Measurements from ENCODE around the gene TNC. TPM values are rescaled to one million over a fixed set of nuclear protein-coding genes. Genes with fewer than 3 reads are reported as not detected.

Gene TNC
- polyA plus RNA-seq, 3 donors, result 0.02 TPM; not detected in 2

DNA sequence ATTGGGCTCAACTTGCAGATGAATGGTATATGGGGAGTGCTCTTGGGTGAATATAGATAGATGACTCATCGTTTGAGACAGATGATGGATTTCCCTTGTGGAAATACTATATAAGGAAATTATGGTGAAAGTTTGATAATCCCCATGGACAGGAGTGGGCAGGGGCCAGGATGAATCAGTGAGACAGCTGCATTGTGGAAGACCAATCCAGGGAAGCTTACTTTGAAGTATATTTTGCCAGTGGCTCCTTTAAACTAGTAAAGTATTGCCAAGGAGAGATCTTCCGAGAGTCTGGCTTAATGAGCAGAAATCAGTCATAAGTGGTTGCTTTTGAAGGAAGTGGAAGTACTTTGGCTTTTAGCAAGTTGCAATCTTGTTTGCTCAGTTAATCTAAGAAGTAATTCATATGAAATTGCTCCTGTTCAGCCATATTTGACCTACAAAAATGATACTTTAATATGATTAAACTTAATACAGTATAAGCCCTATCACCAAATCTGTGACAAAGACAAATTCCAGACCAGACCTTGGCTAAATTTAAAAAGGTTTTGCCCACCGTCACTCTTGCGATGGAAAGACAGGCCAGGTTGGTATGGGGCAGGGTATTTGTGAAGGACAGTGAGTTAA lies 9.3 kb upstream of the TNC start:
- Mint-ChIP-seq H3K27me3 (ENCODE audit: low read depth in 3 of 3) (peaks cover 2 to 4% (median 2%) of the 10 kb centered on the region in 3 donors), H3K9me3 (peaks cover 0 to 6% (median 3%) of the 10 kb centered on the region in 7 donors), H3K27ac (no peak overlapping the region), H3K36me3 (no peaks in the 10 kb centered on the region), H3K4me3 (no peak overlapping the region), H3K4me1 (no peaks in the 10 kb centered on the region)
- intact Hi-C loops (cut with micrococcal nuclease), result no loop called here
- Histone ChIP-seq H3K9ac (ENCODE audit: insufficient read depth, low read length, poor library complexity, severe bottlenecking) (no peak overlapping the region), H3K9me3 (replicated peaks in 1 of 2; ENCODE audit: control insufficient read depth in 1 of 2, insufficient read depth in 1 of 2, low read length in 2 of 2) (peaks cover 2 to 6% of the 10 kb centered on the region in 2 donors), H3K36me3 (replicated peaks in 1 of 2; ENCODE audit: control insufficient read depth in 1 of 2, insufficient read depth in 2 of 2, low read length in 2 of 2) (no peaks in the 10 kb centered on the region), H3K4me1 (ENCODE audit: control insufficient read depth in 1 of 2, insufficient read depth in 2 of 2, low read length in 2 of 2) (no peaks in the 10 kb centered on the region), H3K79me2 (ENCODE audit: insufficient read depth, low read length) (no peaks in the 10 kb centered on the region), H2AFZ (ENCODE audit: insufficient read depth, low read depth, low read length, poor library complexity, severe bottlenecking) (no peak overlapping the region), H4K20me1 (ENCODE audit: insufficient read depth, low read length) (no peaks in the 10 kb centered on the region), H3K4me2 (replicated peaks; ENCODE audit: extremely low read depth, low read length, poor library complexity, severe bottlenecking) (no peak overlapping the region), H3K4me3 (replicated peaks in 1 of 3; ENCODE audit: low read depth in 2 of 3, low read length in 3 of 3) (no peak overlapping the region), H3K27me3 (ENCODE audit: control insufficient read depth in 2 of 2, insufficient read depth in 2 of 2, low read length in 2 of 2) (peaks cover 0 to 2% of the 10 kb centered on the region in 2 donors), H3K27ac (ENCODE audit: low read depth in 1 of 2, low read length in 2 of 2) (no peak overlapping the region)
- 80% methylated on average over 1 of the region's 4 CpGs for WGBS (ENCODE audit: insufficient coverage)
- DNase-seq, result no peak
- TF ChIP-seq, protein P1, sequence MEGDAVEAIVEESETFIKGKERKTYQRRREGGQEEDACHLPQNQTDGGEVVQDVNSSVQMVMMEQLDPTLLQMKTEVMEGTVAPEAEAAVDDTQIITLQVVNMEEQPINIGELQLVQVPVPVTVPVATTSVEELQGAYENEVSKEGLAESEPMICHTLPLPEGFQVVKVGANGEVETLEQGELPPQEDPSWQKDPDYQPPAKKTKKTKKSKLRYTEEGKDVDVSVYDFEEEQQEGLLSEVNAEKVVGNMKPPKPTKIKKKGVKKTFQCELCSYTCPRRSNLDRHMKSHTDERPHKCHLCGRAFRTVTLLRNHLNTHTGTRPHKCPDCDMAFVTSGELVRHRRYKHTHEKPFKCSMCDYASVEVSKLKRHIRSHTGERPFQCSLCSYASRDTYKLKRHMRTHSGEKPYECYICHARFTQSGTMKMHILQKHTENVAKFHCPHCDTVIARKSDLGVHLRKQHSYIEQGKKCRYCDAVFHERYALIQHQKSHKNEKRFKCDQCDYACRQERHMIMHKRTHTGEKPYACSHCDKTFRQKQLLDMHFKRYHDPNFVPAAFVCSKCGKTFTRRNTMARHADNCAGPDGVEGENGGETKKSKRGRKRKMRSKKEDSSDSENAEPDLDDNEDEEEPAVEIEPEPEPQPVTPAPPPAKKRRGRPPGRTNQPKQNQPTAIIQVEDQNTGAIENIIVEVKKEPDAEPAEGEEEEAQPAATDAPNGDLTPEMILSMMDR (IDR thresholded peaks at IDR 0.05), result no peak

DNA sequence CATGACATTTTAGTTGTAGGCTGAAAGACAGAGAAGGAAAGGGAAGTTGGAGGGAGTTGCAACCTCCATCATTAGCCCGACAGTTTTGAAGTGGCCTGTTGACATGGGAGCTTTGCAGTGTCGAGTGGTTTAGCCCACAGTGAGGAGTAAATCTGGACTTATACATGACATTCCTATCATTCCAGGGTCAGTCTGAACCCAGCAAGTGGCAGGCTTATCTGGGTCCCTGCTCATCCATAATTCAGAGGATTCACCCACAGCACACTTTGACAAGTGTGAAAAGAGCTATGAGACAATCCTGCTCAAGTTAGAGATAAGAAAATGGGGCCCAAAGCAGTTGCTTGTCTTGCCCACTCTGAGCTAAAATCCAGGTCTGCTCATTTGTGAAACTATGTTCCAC lies 8.4 kb upstream of the TNC start:
- intact Hi-C loops (cut with micrococcal nuclease), result no loop called here
- H3K36me3 Mint-ChIP-seq, result no peaks in the 10 kb centered on the region
- H3K27me3 Mint-ChIP-seq (ENCODE audit: low read depth in 3 of 3), result peaks cover 2 to 4% (median 3%) of the 10 kb centered on the region in 3 donors
- no CpG with 5 or more reads among the region's 2 CpGs for WGBS (ENCODE audit: insufficient coverage)
- Histone ChIP-seq H3K4me2 (replicated peaks; ENCODE audit: extremely low read depth, low read length, poor library complexity, severe bottlenecking) (no peak overlapping the region), H3K9ac (ENCODE audit: insufficient read depth, low read length, poor library complexity, severe bottlenecking) (no peak overlapping the region), H3K79me2 (ENCODE audit: insufficient read depth, low read length) (no peaks in the 10 kb centered on the region), H3K9me3 (replicated peaks in 1 of 2; ENCODE audit: control insufficient read depth in 1 of 2, insufficient read depth in 1 of 2, low read length in 2 of 2) (peaks cover 2 to 6% of the 10 kb centered on the region in 2 donors), H3K27me3 (ENCODE audit: control insufficient read depth in 2 of 2, insufficient read depth in 2 of 2, low read length in 2 of 2) (peaks cover 0 to 2% of the 10 kb centered on the region in 2 donors), H3K4me1 (ENCODE audit: control insufficient read depth in 1 of 2, insufficient read depth in 2 of 2, low read length in 2 of 2) (no peaks in the 10 kb centered on the region), H2AFZ (ENCODE audit: insufficient read depth, low read depth, low read length, poor library complexity, severe bottlenecking) (no peak overlapping the region), H3K36me3 (replicated peaks in 1 of 2; ENCODE audit: control insufficient read depth in 1 of 2, insufficient read depth in 2 of 2, low read length in 2 of 2) (no peaks in the 10 kb centered on the region), H3K27ac (ENCODE audit: low read depth in 1 of 2, low read length in 2 of 2) (no peak overlapping the region), H4K20me1 (ENCODE audit: insufficient read depth, low read length) (no peaks in the 10 kb centered on the region), H3K4me3 (replicated peaks in 1 of 3; ENCODE audit: low read depth in 2 of 3, low read length in 3 of 3) (no peak overlapping the region)
- TF ChIP-seq, protein P1 (IDR thresholded peaks at IDR 0.05), result no peak
- H3K4me1 Mint-ChIP-seq, result no peaks in the 10 kb centered on the region
- H3K4me3 Mint-ChIP-seq, result no peak overlapping the region
- DNase-seq, result no peak
- peaks cover 0 to 6% (median 3%) of the 10 kb centered on the region in 7 donors for H3K9me3 Mint-ChIP-seq
- no peak overlapping the region for H3K27ac Mint-ChIP-seq
